HL-60 (cell line): ENCODE measurements around the gene WLS.

Source experiments
- DNase-seq, 2 experiments: peaks; one replicate each; pipeline ENCODE4 v3.0.0-alpha.2; 2010 to 2020; ENCODE audit warnings: low read depth in 1 of 2, low spot score in 1 of 2
- H3K27ac ChIP-seq: fragments of 250-450 bp; sonication (Bioruptor Pico); replicated peaks from 2 replicates; pipeline ENCODE4 v1.5.1; 2020; ENCODE audit warnings: mild to moderate bottlenecking, moderate library complexity
- H3K27me3 ChIP-seq: fragments of 250-450 bp; sonication (Bioruptor Pico); 2 replicates; pipeline ENCODE4 v1.5.1; 2021; ENCODE audit warnings: mild to moderate bottlenecking, moderate library complexity; ENCODE audit not compliant: insufficient read depth, poor library complexity, severe bottlenecking
- H3K4me3 ChIP-seq: replicated peaks from 2 replicates; pipeline ENCODE4 v1.5.1; 2011; ENCODE audit warnings: mild to moderate bottlenecking, control low read depth, low read length; ENCODE audit not compliant: insufficient read depth
- GABPA ChIP-seq: IDR thresholded peaks from 2 replicates; pipeline ENCODE4 v1.6.1; 2012; ENCODE audit warnings: low read depth
- POLR2AphosphoS5 ChIP-seq: IDR thresholded peaks from 2 replicates; pipeline ENCODE4 v1.6.1; 2012; ENCODE audit warnings: low read depth
- SPI1 ChIP-seq: IDR thresholded peaks from 2 replicates; pipeline ENCODE4 v1.6.1; 2012; ENCODE audit warnings: low read depth, mild to moderate bottlenecking, borderline replicate concordance
- TF ChIP-seq, protein P1 (sequence below): IDR thresholded peaks from one replicate; pipeline ENCODE4 v1.5.1; 2011; ENCODE audit warnings: low read length, control low read depth, inconsistent platforms; ENCODE audit not compliant: insufficient read depth
- TF ChIP-seq, protein P2 (sequence below): IDR thresholded peaks from 2 replicates; pipeline ENCODE4 v1.6.1; 2012; ENCODE audit warnings: low read depth; ENCODE audit not compliant: insufficient replicate concordance

WLS gene

DNA sequence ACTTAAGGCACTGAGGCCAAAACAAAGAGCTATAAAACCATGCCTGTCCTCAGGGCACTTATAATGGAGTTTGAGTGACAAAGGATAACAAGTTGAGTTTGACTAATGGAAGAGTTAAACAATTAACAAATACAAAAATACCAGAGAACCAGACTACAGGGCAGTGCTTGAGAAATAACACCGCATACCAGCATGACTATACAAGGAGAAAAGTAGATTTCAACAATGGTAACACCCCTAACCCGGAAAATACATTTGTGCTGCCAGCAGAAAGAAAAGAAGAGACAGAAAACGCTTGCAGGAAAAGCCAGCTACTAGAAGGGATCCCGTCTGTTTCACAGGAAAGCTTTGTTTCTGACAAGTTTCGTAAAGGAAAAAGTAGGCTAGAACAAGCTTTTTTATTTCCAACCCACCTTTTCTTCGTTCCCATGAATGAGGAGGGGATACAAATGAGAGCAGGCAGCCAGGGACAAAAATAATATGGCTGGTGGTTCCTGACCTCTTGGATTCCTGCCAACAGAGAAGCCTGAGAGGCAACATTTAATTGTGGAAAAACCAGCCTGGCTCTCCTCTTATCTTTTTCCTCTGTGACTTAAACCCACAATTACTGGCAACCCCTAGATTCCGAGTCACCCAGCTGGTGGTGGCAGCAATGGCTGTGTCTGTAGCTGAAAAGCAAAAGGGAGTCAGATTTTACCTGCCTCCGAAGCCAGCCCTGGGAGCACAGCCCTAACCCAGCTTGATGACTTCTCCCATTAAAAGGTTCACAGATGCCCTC, 56.5 kb downstream of the WLS start:
- H3K27ac ChIP-seq: no peak overlapping the region
- no peak for DNase-seq

DNA sequence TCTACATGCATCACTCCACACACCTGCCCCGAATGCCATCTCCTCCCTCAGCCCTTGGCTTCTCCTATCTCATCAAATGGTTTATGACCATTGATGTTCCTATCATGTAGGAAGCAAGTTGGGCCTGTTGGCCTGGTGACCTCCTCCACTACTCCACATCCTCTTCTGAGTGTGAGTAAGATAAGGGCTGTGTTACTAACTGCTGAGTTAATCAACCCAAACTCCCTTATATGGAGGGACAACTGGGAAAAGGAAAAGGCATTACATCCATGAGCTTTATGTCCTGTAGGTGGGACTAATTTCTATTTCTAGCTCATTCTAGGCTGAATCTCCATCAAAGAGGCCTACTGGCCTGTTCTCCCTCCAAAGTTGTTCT, 57.6 kb downstream of the WLS start:
- DNase-seq: no peak
- no peak overlapping the region for H3K4me3 ChIP-seq
- no peaks in the 10 kb centered on the region for H3K27me3 ChIP-seq
- TF ChIP-seq GABPA (no peak), SPI1 (no peak), POLR2AphosphoS5 (no peak)
- TF ChIP-seq, protein P1, sequence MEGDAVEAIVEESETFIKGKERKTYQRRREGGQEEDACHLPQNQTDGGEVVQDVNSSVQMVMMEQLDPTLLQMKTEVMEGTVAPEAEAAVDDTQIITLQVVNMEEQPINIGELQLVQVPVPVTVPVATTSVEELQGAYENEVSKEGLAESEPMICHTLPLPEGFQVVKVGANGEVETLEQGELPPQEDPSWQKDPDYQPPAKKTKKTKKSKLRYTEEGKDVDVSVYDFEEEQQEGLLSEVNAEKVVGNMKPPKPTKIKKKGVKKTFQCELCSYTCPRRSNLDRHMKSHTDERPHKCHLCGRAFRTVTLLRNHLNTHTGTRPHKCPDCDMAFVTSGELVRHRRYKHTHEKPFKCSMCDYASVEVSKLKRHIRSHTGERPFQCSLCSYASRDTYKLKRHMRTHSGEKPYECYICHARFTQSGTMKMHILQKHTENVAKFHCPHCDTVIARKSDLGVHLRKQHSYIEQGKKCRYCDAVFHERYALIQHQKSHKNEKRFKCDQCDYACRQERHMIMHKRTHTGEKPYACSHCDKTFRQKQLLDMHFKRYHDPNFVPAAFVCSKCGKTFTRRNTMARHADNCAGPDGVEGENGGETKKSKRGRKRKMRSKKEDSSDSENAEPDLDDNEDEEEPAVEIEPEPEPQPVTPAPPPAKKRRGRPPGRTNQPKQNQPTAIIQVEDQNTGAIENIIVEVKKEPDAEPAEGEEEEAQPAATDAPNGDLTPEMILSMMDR: no peak
- no peak overlapping the region for H3K27ac ChIP-seq

More for the DNA sequence above, 56.5 kb downstream of the WLS start:
- Histone ChIP-seq H3K4me3 (no peak overlapping the region), H3K27me3 (no peaks in the 10 kb centered on the region)
- TF ChIP-seq, protein P2, sequence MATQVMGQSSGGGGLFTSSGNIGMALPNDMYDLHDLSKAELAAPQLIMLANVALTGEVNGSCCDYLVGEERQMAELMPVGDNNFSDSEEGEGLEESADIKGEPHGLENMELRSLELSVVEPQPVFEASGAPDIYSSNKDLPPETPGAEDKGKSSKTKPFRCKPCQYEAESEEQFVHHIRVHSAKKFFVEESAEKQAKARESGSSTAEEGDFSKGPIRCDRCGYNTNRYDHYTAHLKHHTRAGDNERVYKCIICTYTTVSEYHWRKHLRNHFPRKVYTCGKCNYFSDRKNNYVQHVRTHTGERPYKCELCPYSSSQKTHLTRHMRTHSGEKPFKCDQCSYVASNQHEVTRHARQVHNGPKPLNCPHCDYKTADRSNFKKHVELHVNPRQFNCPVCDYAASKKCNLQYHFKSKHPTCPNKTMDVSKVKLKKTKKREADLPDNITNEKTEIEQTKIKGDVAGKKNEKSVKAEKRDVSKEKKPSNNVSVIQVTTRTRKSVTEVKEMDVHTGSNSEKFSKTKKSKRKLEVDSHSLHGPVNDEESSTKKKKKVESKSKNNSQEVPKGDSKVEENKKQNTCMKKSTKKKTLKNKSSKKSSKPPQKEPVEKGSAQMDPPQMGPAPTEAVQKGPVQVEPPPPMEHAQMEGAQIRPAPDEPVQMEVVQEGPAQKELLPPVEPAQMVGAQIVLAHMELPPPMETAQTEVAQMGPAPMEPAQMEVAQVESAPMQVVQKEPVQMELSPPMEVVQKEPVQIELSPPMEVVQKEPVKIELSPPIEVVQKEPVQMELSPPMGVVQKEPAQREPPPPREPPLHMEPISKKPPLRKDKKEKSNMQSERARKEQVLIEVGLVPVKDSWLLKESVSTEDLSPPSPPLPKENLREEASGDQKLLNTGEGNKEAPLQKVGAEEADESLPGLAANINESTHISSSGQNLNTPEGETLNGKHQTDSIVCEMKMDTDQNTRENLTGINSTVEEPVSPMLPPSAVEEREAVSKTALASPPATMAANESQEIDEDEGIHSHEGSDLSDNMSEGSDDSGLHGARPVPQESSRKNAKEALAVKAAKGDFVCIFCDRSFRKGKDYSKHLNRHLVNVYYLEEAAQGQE: no peak
- TF ChIP-seq, protein P1: no peak
- TF ChIP-seq POLR2AphosphoS5 (no peak), GABPA (no peak), SPI1 (no peak)

DNA sequence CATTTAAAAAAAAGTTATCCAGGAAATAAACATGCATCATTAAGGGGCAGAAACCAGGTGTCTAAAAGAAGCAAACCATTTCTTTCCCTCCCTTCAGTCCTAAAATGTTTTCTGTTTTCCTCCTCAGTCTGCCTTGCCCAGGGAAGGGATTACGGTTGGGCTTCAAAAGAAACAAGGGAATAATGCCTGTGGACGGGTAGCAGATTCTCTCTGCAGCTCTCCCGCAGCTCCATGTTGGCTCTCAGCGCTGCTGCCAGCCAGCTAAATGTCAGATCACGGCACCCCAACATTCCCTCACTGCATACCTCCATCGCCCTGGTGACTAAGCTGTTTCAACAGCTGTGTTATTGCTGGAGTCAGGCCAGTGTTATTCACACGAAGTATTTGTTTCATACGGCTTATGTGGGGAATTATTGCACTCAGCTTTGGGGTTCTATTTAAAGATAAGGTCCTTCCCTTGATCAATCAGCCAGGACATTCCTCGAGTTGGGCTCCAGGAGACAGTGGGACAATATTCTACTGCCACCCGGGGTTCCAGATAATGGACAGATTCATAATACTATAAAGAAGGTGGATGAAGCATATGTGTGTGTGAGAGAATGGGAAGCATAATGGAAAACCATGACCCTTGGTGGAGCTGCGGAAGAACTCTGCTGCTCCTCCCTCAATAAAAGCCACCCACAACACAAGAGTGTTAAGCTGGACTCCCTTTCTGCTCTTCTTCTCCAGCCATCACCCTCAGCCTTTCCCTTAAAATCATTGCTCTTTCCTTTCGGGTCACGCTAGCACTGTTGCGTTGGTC, 58.2 kb downstream of the WLS start:
- H3K27ac ChIP-seq: no peak overlapping the region
- TF ChIP-seq, protein P1: no peak
- TF ChIP-seq GABPA (no peak), SPI1 (no peak), POLR2AphosphoS5 (no peak)
- TF ChIP-seq, protein P2: no peak
- H3K27me3 ChIP-seq: no peaks in the 10 kb centered on the region
- no peak overlapping the region for H3K4me3 ChIP-seq
- DNase-seq: no peak
